DND-41 (cell line): ENCODE measurements around the gene ZMIZ1.

Source experiments
- EZH2 ChIP-seq: IDR thresholded peaks from 3 replicates; pipeline ENCODE4 v1.6.1; 2012; ENCODE audit warnings: borderline replicate concordance, low read depth, mild to moderate bottlenecking, moderate library complexity, low read length, inconsistent platforms; ENCODE audit not compliant: severe bottlenecking
- TF ChIP-seq, protein P1 (sequence below): IDR thresholded peaks from 2 replicates; pipeline ENCODE4 v1.5.1; 2012; ENCODE audit warnings: borderline replicate concordance, low read length, moderate library complexity, mild to moderate bottlenecking; ENCODE audit not compliant: poor library complexity, severe bottlenecking; ENCODE audit errors: extremely low read depth

GRCh38 chr10:79321951-79322350 lies 253.2 kb downstream of the ZMIZ1 start:
- TF ChIP-seq, protein P1, sequence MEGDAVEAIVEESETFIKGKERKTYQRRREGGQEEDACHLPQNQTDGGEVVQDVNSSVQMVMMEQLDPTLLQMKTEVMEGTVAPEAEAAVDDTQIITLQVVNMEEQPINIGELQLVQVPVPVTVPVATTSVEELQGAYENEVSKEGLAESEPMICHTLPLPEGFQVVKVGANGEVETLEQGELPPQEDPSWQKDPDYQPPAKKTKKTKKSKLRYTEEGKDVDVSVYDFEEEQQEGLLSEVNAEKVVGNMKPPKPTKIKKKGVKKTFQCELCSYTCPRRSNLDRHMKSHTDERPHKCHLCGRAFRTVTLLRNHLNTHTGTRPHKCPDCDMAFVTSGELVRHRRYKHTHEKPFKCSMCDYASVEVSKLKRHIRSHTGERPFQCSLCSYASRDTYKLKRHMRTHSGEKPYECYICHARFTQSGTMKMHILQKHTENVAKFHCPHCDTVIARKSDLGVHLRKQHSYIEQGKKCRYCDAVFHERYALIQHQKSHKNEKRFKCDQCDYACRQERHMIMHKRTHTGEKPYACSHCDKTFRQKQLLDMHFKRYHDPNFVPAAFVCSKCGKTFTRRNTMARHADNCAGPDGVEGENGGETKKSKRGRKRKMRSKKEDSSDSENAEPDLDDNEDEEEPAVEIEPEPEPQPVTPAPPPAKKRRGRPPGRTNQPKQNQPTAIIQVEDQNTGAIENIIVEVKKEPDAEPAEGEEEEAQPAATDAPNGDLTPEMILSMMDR: no peak
- no peak for TF ChIP-seq EZH2
